Neural progenitor cell (in vitro differentiated cells): Measurements from ENCODE around the gene GORASP1.

ENCODE experiments used
- CTCF ChIP-seq: fragments of 200-600 bp; sonication (generic); IDR thresholded peaks from 2 replicates; pipeline ENCODE4 v1.5.1; 2017; ENCODE audit warnings: antibody characterized with exemption, mild to moderate bottlenecking
- EZH2 ChIP-seq: fragments of 200-600 bp; sonication (generic); IDR thresholded peaks from 2 replicates; pipeline ENCODE4 v1.6.1; 2017; ENCODE audit warnings: antibody characterized with exemption, mild to moderate bottlenecking, moderate library complexity
- EZH2phosphoT487 ChIP-seq: fragments of 200-600 bp; sonication (generic); IDR thresholded peaks from 2 replicates; pipeline ENCODE4 v1.6.1; 2017; ENCODE audit warnings: antibody characterized with exemption

- no peak for TF ChIP-seq CTCF
- no peak for TF ChIP-seq EZH2phosphoT487
- TF ChIP-seq EZH2, result no peak
Measured at GRCh38 chr3:39112113-39112512, 4.7 kb upstream of the GORASP1 start.
